ENCODE results near the gene PIK3CG. TPM values are rescaled to one million over a fixed set of nuclear protein-coding genes. Genes with fewer than 3 reads are reported as not detected.

Gene PIK3CG
- total RNA-seq, 1 experiment from 2014 or later: 0.13 TPM

DNA sequence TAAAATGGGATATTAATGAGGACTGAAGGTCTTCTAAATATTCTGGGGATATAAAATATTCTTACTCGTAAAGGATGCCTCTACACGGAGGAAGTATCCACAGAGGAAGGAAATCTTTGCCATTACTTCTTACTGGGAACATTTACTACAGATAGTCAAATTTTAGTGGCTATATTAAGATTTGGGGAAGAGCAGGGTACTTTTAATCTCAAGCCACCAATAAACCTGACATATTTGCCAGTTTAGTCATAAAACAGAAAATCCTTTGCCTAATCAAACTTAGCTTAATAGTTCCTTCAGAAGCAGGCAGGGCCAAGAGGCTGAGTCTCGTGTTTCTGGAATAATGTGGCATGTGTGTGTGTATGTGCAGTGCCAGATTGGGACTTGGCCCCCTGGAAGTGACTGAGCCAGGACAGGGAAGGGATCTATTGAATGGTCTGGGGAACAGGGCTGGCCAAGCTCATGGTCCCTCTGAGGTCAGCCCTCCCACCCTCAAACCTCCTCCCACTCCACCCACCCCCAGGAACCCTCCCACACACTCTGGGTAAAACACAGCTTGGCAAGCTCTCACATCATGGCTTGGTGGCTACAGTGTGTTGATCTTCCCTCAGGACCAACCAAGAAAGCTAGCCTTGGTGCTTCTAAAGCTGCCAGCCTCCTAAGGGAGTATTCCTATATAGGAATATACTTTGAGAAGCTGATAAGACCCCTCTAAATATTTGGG is 1.6 kb upstream of the PIK3CG start:
- intact Hi-C loops (cut with micrococcal nuclease; ENCODE audit: unreplicated experiment): no loop called here
- no peaks in the 10 kb centered on the region for H3K4me1 ChIP-seq (ENCODE audit: control insufficient read depth, insufficient read depth, low read length)
- peaks cover 3% of the 10 kb centered on the region; the same call in 1 of the 2 replicates for H3K27me3 ChIP-seq (ENCODE audit: control insufficient read depth, insufficient read depth, low read length)
- DNase-seq (ENCODE audit: low read depth, low spot score): no peak
- no peak overlapping the region for H3K27ac ChIP-seq (ENCODE audit: low read length)
- CTCF ChIA-PET: interaction anchor here (0.6 kb wide), 1 partner anchor 236 kb away, joined by 8 read pairs; no protein-coding TSS in a partner anchor
- TF ChIP-seq POLR2AphosphoS5 (IDR thresholded peaks at IDR 0.05; ENCODE audit: low read depth, low read length) (no peak), TCF7L2 (IDR thresholded peaks at IDR 0.05; ENCODE audit: low read depth, low read length) (no peak), SIN3A (IDR thresholded peaks at IDR 0.05; ENCODE audit: borderline replicate concordance, insufficient read depth, low read depth, low read length) (no peak)
- TF ChIP-seq, protein P1, sequence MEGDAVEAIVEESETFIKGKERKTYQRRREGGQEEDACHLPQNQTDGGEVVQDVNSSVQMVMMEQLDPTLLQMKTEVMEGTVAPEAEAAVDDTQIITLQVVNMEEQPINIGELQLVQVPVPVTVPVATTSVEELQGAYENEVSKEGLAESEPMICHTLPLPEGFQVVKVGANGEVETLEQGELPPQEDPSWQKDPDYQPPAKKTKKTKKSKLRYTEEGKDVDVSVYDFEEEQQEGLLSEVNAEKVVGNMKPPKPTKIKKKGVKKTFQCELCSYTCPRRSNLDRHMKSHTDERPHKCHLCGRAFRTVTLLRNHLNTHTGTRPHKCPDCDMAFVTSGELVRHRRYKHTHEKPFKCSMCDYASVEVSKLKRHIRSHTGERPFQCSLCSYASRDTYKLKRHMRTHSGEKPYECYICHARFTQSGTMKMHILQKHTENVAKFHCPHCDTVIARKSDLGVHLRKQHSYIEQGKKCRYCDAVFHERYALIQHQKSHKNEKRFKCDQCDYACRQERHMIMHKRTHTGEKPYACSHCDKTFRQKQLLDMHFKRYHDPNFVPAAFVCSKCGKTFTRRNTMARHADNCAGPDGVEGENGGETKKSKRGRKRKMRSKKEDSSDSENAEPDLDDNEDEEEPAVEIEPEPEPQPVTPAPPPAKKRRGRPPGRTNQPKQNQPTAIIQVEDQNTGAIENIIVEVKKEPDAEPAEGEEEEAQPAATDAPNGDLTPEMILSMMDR (IDR thresholded peaks at IDR 0.05): no peak
- TF ChIP-seq, protein P2, sequence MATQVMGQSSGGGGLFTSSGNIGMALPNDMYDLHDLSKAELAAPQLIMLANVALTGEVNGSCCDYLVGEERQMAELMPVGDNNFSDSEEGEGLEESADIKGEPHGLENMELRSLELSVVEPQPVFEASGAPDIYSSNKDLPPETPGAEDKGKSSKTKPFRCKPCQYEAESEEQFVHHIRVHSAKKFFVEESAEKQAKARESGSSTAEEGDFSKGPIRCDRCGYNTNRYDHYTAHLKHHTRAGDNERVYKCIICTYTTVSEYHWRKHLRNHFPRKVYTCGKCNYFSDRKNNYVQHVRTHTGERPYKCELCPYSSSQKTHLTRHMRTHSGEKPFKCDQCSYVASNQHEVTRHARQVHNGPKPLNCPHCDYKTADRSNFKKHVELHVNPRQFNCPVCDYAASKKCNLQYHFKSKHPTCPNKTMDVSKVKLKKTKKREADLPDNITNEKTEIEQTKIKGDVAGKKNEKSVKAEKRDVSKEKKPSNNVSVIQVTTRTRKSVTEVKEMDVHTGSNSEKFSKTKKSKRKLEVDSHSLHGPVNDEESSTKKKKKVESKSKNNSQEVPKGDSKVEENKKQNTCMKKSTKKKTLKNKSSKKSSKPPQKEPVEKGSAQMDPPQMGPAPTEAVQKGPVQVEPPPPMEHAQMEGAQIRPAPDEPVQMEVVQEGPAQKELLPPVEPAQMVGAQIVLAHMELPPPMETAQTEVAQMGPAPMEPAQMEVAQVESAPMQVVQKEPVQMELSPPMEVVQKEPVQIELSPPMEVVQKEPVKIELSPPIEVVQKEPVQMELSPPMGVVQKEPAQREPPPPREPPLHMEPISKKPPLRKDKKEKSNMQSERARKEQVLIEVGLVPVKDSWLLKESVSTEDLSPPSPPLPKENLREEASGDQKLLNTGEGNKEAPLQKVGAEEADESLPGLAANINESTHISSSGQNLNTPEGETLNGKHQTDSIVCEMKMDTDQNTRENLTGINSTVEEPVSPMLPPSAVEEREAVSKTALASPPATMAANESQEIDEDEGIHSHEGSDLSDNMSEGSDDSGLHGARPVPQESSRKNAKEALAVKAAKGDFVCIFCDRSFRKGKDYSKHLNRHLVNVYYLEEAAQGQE (IDR thresholded peaks at IDR 0.05; ENCODE audit: insufficient read depth in 1 of 2, low read depth in 2 of 2, low read length in 1 of 2): no peak
- H3K9me3 ChIP-seq (ENCODE audit: control insufficient read depth, insufficient read depth, low read depth, low read length): no peaks in the 10 kb centered on the region
- no TSS peak for BruUV-seq (replicated peaks)
- in situ Hi-C loops (cut with HindIII; ENCODE audit: low pct_unique_long_range_greater_than_20kb, low sequenced_read_pairs): no loop called here
- no peak for ATAC-seq
- H3K36me3 ChIP-seq (ENCODE audit: control insufficient read depth, insufficient read depth, low read length): no peaks in the 10 kb centered on the region
- POLR2A ChIA-PET: no interaction called here
- no peak overlapping the region for H3K4me3 ChIP-seq (ENCODE audit: low read depth in 2 of 2, low read length in 2 of 2)

DNA sequence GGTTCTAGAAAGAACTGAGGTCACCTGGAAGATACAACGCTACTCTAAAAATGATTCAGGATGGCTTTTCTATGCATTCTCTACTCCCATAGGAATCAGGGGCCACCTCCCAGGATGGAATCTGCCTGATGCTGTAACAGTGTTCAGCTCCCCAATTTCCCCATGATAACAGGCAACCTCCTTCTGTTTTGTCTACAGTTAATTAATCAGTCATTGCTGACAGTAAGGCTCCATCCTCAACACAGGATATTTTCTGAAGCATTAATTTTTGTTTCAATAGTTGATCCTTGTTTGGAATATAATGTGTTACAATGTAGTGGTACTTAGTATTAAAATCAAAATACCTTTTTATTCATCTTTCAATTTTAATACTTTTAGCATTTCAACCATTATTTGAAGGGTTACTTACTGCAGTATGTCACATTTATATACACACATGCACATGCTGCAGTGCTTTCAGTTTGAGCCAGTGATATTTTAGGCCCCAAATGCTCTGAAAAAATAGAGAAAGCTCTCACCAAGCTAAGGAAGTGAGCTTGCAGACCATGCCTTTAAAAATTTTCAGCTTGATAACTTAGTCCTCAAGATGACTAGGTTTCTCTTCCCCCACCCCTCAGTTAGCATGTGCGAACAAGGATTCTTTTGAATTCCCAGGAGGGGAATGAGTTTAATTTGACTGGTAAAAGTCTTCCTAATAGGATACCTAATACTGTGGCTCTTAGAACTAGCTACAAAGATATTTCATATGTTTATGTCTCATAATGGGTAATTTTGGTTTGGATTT is 592 bp upstream of the PIK3CG start:
- in situ Hi-C loops (cut with HindIII; ENCODE audit: low pct_unique_long_range_greater_than_20kb, low sequenced_read_pairs): no loop called here
- H3K36me3 ChIP-seq (ENCODE audit: control insufficient read depth, insufficient read depth, low read length): no peaks in the 10 kb centered on the region
- no peak overlapping the region for H3K4me3 ChIP-seq (ENCODE audit: low read depth in 2 of 2, low read length in 2 of 2)
- peaks cover 3% of the 10 kb centered on the region; the same call in 1 of the 2 replicates for H3K27me3 ChIP-seq (ENCODE audit: control insufficient read depth, insufficient read depth, low read length)
- ATAC-seq (no peak), DNase-seq (ENCODE audit: low read depth, low spot score) (no peak)
- BruUV-seq (replicated peaks): no TSS peak
- no peaks in the 10 kb centered on the region for H3K4me1 ChIP-seq (ENCODE audit: control insufficient read depth, insufficient read depth, low read length)
- no peaks in the 10 kb centered on the region for H3K9me3 ChIP-seq (ENCODE audit: control insufficient read depth, insufficient read depth, low read depth, low read length)
- ChIA-PET POLR2A (no interaction called here), CTCF (interaction anchor here (0.6 kb wide), 1 partner anchor 235 kb away, joined by 8 read pairs; no protein-coding TSS in a partner anchor)
- H3K27ac ChIP-seq (ENCODE audit: low read length): no peak overlapping the region
- intact Hi-C loops (cut with micrococcal nuclease; ENCODE audit: unreplicated experiment): no loop called here
- TF ChIP-seq POLR2AphosphoS5 (IDR thresholded peaks at IDR 0.05; ENCODE audit: low read depth, low read length) (no peak), SIN3A (IDR thresholded peaks at IDR 0.05; ENCODE audit: borderline replicate concordance, insufficient read depth, low read depth, low read length) (no peak), TCF7L2 (IDR thresholded peaks at IDR 0.05; ENCODE audit: low read depth, low read length) (no peak)
- TF ChIP-seq, protein P1 (IDR thresholded peaks at IDR 0.05): no peak
- TF ChIP-seq, protein P2 (IDR thresholded peaks at IDR 0.05; ENCODE audit: insufficient read depth in 1 of 2, low read depth in 2 of 2, low read length in 1 of 2): no peak
